Left lung (tissue), 14 donors: ENCODE data around the gene PUSL1. TPM values are rescaled to one million over a fixed set of nuclear protein-coding genes. Genes with fewer than 3 reads are reported as not detected.

Source experiments
- ATAC-seq: fragments of 200-7000 bp; cut with Tn5 transposase; one replicate; pipeline ENCODE4 v1.9.1; 2020; ENCODE audit warnings: moderate library complexity
- DNase-seq, 4 donors: peaks; one replicate each; pipeline ENCODE4 v3.0.0-alpha.2; 2013 to 2020
- H3K27ac ChIP-seq, 2 donors: fragments of 200-600 bp; sonication (generic) in 1 of 2; one replicate each; pipeline versions ENCODE4 v1.5.0 to v1.8.0; 2020 to 2021
- H3K27me3 ChIP-seq, 2 donors: fragments of 200-600 bp; sonication (generic) in 1 of 2; one replicate each; pipeline versions ENCODE4 v1.5.0 to v1.8.0; 2020 to 2021
- H3K36me3 ChIP-seq, 2 donors: fragments of 200-600 bp; sonication (generic) in 1 of 2; one replicate each; pipeline versions ENCODE4 v1.5.0 to v1.8.0; 2020 to 2021
- H3K4me1 ChIP-seq, 2 donors: fragments of 200-600 bp; one replicate each; pipeline ENCODE4 v1.8.0; 2021
- H3K4me3 ChIP-seq, 2 donors: fragments of 200-600 bp; sonication (generic) in 1 of 2; one replicate each; pipeline versions ENCODE4 v1.5.0 to v1.8.0; 2020 to 2021; ENCODE audit warnings: mild to moderate bottlenecking in 1 of 2
- H3K9me3 ChIP-seq, 2 donors: fragments of 200-600 bp; sonication (generic) in 1 of 2; one replicate each; pipeline versions ENCODE4 v1.5.0 to v1.8.0; 2020 to 2021
- intact Hi-C, 2 donors: fragments of 100-400 bp; cut with DNase I; formaldehyde crosslinking; loops; one replicate each; pipeline versions ENCODE4 v1.11.2 to v1.14.2; 2022
- long read RNA-seq, 12 donors: library from polyadenylated mRNA in 2 of 12; unstranded in 2 of 12; transcript quantifications; one replicate each; pipeline ENCODE4 v2.0.0 and lab custom pipeline, GENCODE V29; 2019 to 2026
- polyA plus RNA-seq, 6 donors: library from polyadenylated mRNA; unstranded; fragments of 120-200 nt; gene quantifications; one replicate each; pipeline ENCODE4 v1.2.1, GENCODE V29; 2013; ENCODE audit not compliant: insufficient read length in 6 of 6
- total RNA-seq, 2 donors: library from RNA; stranded (reverse); fragmentation: NEBNext Ultra II Directional; extraction: Animal tissue kit (Norgen Biotek cat#: 25700); gene quantifications; one replicate each; pipeline ENCODE4 v1.2.1, GENCODE V29; 2021
- TF ChIP-seq, protein P1 (sequence below), 2 donors: fragments of 200-600 bp; sonication (generic) in 1 of 2; IDR thresholded peaks; one replicate each; pipeline versions ENCODE4 v1.5.0 to v1.8.0; 2021; ENCODE audit warnings: antibody characterized with exemption in 2 of 2
- donor health status: DM: no; HTN: yes; CAD: no.
- donor health status: DM: no; HTN: no; CAD: no.

The PUSL1 gene, protein sequence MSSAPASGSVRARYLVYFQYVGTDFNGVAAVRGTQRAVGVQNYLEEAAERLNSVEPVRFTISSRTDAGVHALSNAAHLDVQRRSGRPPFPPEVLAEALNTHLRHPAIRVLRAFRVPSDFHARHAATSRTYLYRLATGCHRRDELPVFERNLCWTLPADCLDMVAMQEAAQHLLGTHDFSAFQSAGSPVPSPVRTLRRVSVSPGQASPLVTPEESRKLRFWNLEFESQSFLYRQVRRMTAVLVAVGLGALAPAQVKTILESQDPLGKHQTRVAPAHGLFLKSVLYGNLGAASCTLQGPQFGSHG
- 10 to 100 TPM; 17.4 to 18.3 TPM for total RNA-seq
- polyA plus RNA-seq: 10 to 100 TPM in 1 of 6 donors, 1 to 10 TPM in 5; 4.3 to 10.9 (median 7.8) TPM
- long read RNA-seq, donor 1, partial matches to known transcripts: 27 of 30 reads
- long read RNA-seq, donor 1, other reads (novel, unspliced or antisense): 0 of 30 reads
- long read RNA-seq, donor 2, partial matches to known transcripts: 0 of 2 reads
- long read RNA-seq, donor 2, other reads (novel, unspliced or antisense): 0 of 2 reads
- long read RNA-seq, donor 3, transcript PUSL1-201 (8 exons, 1,287 nt): major isoform, 5 of 5 reads
- long read RNA-seq, donor 3, partial matches to known transcripts: 0 of 5 reads
- long read RNA-seq, donor 3, other reads (novel, unspliced or antisense): 0 of 5 reads
- long read RNA-seq, donor 4, transcript PUSL1-201 (8 exons, 1,287 nt): major isoform, 6 of 11 reads
- long read RNA-seq, donor 4, partial matches to known transcripts: 2 of 11 reads
- long read RNA-seq, donor 4, other reads (novel, unspliced or antisense): 3 of 11 reads
- long read RNA-seq, donor 5, partial matches to known transcripts: 57 of 66 reads
- long read RNA-seq, donor 5, other reads (novel, unspliced or antisense): 5 of 66 reads
- long read RNA-seq, donor 6, partial matches to known transcripts: 24 of 27 reads
- long read RNA-seq, donor 6, other reads (novel, unspliced or antisense): 0 of 27 reads
- long read RNA-seq, donor 7, partial matches to known transcripts: 0 of 2 reads
- long read RNA-seq, donor 7, other reads (novel, unspliced or antisense): 0 of 2 reads
- long read RNA-seq, donor 8: 0 reads
- long read RNA-seq, donor 9: 0 reads
- long read RNA-seq, donor 10, transcript PUSL1-201 (8 exons, 1,287 nt): major isoform, 20 of 30 reads
- long read RNA-seq, donor 10, partial matches to known transcripts: 3 of 30 reads
- long read RNA-seq, donor 10, other reads (novel, unspliced or antisense): 7 of 30 reads
- long read RNA-seq, donor 11, partial matches to known transcripts: 120 of 142 reads
- long read RNA-seq, donor 11, other reads (novel, unspliced or antisense): 20 of 142 reads
- long read RNA-seq, donor 12, transcript PUSL1-201 (8 exons, 1,287 nt): major isoform, 5 of 98 reads
- long read RNA-seq, donor 12, partial matches to known transcripts: 79 of 98 reads
- long read RNA-seq, donor 12, other reads (novel, unspliced or antisense): 14 of 98 reads

GRCh38 chr1:1307923-1308755 is at the start of gene PUSL1, which contains the start of gene ACAP3:
Gene PUSL1 (plus strand): TSS chr1:1308597. CDS start chr1:1308644, 47 bp downstream.
Gene ACAP3 (minus strand): TSS chr1:1307930. CDS start chr1:1307815, 115 bp downstream.
- Histone ChIP-seq H3K27me3 (no peaks in the 10 kb centered on the region), H3K9me3 (no peaks in the 10 kb centered on the region), H3K36me3 (peaks cover 0 to 37% of the 10 kb centered on the region in 2 donors), H3K4me3 (peak within 1 kb of the TSS; percentile 91 to 94), H3K4me1 (peaks cover 28 to 51% of the 10 kb centered on the region in 2 donors), H3K27ac (peak within 1 kb of the TSS; percentile 96 to 99)
- peak; percentile 82 for ATAC-seq
- TF ChIP-seq, protein P1, sequence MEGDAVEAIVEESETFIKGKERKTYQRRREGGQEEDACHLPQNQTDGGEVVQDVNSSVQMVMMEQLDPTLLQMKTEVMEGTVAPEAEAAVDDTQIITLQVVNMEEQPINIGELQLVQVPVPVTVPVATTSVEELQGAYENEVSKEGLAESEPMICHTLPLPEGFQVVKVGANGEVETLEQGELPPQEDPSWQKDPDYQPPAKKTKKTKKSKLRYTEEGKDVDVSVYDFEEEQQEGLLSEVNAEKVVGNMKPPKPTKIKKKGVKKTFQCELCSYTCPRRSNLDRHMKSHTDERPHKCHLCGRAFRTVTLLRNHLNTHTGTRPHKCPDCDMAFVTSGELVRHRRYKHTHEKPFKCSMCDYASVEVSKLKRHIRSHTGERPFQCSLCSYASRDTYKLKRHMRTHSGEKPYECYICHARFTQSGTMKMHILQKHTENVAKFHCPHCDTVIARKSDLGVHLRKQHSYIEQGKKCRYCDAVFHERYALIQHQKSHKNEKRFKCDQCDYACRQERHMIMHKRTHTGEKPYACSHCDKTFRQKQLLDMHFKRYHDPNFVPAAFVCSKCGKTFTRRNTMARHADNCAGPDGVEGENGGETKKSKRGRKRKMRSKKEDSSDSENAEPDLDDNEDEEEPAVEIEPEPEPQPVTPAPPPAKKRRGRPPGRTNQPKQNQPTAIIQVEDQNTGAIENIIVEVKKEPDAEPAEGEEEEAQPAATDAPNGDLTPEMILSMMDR (IDR thresholded peaks at IDR 0.05): peak in 1 of 2 donors; percentile 39
- DNase-seq: peak; percentile 88 to 95 (median 94)
- intact Hi-C loops: no loop called here

DNA sequence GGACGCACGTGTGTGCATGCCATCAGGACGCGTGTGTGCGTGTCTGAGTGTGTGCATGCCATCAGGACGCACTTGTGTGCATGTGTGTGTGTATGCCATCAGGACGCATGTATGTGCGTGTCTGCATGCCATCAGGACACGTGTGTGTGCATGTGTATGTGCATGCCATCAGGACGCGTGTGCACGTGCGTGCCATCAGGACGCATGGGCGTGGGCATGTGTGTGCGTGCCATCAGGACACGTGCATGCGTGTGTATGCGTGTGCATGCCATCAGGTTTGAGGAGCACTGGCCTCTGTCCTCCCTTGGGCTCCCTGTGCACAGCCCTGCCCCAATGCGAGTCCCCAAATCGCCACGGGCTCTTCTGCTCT is 49.3 kb upstream of the PUSL1 start:
- TF ChIP-seq, protein P1 (IDR thresholded peaks at IDR 0.05): no peak
- DNase-seq: no peak

GRCh38 chr1:1259540-1259939 is 48.9 kb upstream of the PUSL1 start:
- H3K4me1 ChIP-seq: peaks cover 0 to 7% of the 10 kb centered on the region in 2 donors
- no peak overlapping the region for H3K4me3 ChIP-seq
- ATAC-seq (no peak), DNase-seq (no peak)
- H3K27me3 ChIP-seq: no peaks in the 10 kb centered on the region
- no peak overlapping the region for H3K27ac ChIP-seq
- H3K9me3 ChIP-seq: no peaks in the 10 kb centered on the region
- intact Hi-C loops: no loop called here
- TF ChIP-seq, protein P1 (IDR thresholded peaks at IDR 0.05): no peak
- peaks cover 0 to 87% of the 10 kb centered on the region in 2 donors for H3K36me3 ChIP-seq

More for the DNA sequence above, 49.3 kb upstream of the PUSL1 start:
- Histone ChIP-seq H3K36me3 (peaks cover 0 to 87% of the 10 kb centered on the region in 2 donors), H3K4me1 (peaks cover 0 to 7% of the 10 kb centered on the region in 2 donors), H3K27ac (no peak overlapping the region), H3K9me3 (no peaks in the 10 kb centered on the region), H3K27me3 (no peaks in the 10 kb centered on the region), H3K4me3 (no peak overlapping the region)
- no peak for ATAC-seq
- intact Hi-C loops: no loop called here

DNA sequence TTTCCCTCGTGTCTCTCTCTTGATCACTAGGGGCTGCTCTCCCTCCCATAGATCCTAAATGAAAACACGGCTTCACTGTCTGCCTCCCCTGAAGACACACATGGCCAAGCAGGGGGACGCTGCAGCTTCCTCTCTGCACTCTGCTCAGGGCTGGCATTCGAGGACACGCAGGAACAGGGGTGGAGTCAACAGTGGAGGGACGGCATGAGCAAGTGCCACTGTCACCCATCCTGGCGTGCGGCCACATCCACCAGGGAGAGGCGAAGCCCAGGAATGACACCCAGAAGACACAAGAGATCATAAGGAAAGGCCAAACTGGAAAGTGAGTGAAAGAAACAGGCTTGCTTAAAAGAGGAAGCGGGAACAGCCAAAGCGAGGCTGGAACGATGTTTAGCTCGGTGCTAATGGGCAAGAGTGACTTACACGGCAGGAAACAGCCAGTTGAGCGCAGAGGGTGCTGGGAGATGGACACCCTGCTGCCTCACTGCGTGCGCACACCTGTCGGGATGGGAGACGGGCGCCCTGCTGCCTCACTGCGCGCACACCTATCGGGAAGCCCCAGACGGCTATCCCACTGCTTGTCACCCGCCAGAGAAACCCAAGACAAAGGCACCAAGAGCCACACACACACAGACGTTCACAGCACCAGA is 48.3 kb upstream of the PUSL1 start:
- DNase-seq: no peak
- H3K27me3 ChIP-seq: no peaks in the 10 kb centered on the region
- H3K4me1 ChIP-seq: peaks cover 0 to 7% of the 10 kb centered on the region in 2 donors
- H3K36me3 ChIP-seq: peaks cover 0 to 87% of the 10 kb centered on the region in 2 donors
- H3K4me3 ChIP-seq: no peak overlapping the region
- intact Hi-C loops: no loop called here
- H3K27ac ChIP-seq: no peak overlapping the region
- no peak for ATAC-seq
- TF ChIP-seq, protein P1 (IDR thresholded peaks at IDR 0.05): no peak
- H3K9me3 ChIP-seq: no peaks in the 10 kb centered on the region
